Esophagus squamous epithelium (tissue), 5 donors: ENCODE results near the gene SMOC2. TPM values are rescaled to one million over a fixed set of nuclear protein-coding genes. Genes with fewer than 3 reads are reported as not detected.

ENCODE experiments used
- DNase-seq: peaks from one replicate; lab custom pipeline; 2025; lab: John Stamatoyannopoulos, UW
- H3K27ac ChIP-seq, 4 donors: fragments of 200-600 bp; sonication (generic); one replicate each; pipeline ENCODE4 v1.5.1; 2016 to 2019; ENCODE audit warnings: mild to moderate bottlenecking in 1 of 4
- H3K27me3 ChIP-seq, 4 donors: fragments of 200-600 bp; sonication (generic); 1 replicate in 3 of 4; 2 replicates in 1 of 4; pipeline versions ENCODE4 v1.5.1 to v1.6.0; 2017 to 2021; ENCODE audit warnings: antibody characterized with exemption in 1 of 4
- H3K36me3 ChIP-seq, 3 donors: fragments of 200-600 bp; sonication (generic); one replicate each; pipeline ENCODE4 v1.5.1; 2016 to 2019
- H3K4me1 ChIP-seq, 3 donors: fragments of 200-600 bp; sonication (generic); one replicate each; pipeline ENCODE4 v1.5.1; 2017 to 2019
- H3K4me3 ChIP-seq, 4 donors: fragments of 200-600 bp; sonication (generic); 1 replicate in 3 of 4; 2 replicates in 1 of 4; pipeline ENCODE4 v1.5.1; 2016 to 2019; ENCODE audit warnings: mild to moderate bottlenecking in 2 of 4, moderate library complexity in 1 of 4
- H3K9me3 ChIP-seq, 3 donors: fragments of 200-600 bp; sonication (generic); one replicate each; pipeline ENCODE4 v1.5.1; 2016 to 2019
- POLR2A ChIP-seq, 4 donors: fragments of 450-650 bp; IDR thresholded peaks; one replicate each; pipeline ENCODE4 v1.6.1; 2017; ENCODE audit warnings: antibody characterized with exemption in 4 of 4, mild to moderate bottlenecking in 4 of 4, moderate library complexity in 3 of 4
- WGBS, 2 donors: methylation state at CpG; one replicate each; pipeline ENCODE4 v1.1.5; 2018; 5-methylcytosine and 5-hydroxymethylcytosine counted together
- intact Hi-C: fragments of 100-400 bp; cut with DNase I; formaldehyde crosslinking; loops from one replicate; pipeline ENCODE4 v1.15.0; 2022
- total RNA-seq, 4 donors: library from RNA; depleted of rRNA; stranded (reverse); fragments of >200 nt; gene quantifications; one replicate each; pipeline ENCODE4 v1.1.0, GENCODE V29; 2016
- TF ChIP-seq, protein P1 (sequence below), 6 experiments: fragments of 450-650 bp in 4 of 6; fragments of 200-600 bp in 2 of 6; sonication (generic) in 2 of 6; IDR thresholded peaks; one replicate each; pipeline ENCODE4 v1.5.1; 2016 to 2019; ENCODE audit warnings: antibody characterized with exemption in 6 of 6, mild to moderate bottlenecking in 4 of 6, moderate library complexity in 4 of 6
- donor health status: DM: yes; HTN: yes; CAD: no.

The SMOC2 gene
- total RNA-seq, 4 donors from 2014 or later, result 1.9 to 35.5 (median 7.1) TPM

DNA sequence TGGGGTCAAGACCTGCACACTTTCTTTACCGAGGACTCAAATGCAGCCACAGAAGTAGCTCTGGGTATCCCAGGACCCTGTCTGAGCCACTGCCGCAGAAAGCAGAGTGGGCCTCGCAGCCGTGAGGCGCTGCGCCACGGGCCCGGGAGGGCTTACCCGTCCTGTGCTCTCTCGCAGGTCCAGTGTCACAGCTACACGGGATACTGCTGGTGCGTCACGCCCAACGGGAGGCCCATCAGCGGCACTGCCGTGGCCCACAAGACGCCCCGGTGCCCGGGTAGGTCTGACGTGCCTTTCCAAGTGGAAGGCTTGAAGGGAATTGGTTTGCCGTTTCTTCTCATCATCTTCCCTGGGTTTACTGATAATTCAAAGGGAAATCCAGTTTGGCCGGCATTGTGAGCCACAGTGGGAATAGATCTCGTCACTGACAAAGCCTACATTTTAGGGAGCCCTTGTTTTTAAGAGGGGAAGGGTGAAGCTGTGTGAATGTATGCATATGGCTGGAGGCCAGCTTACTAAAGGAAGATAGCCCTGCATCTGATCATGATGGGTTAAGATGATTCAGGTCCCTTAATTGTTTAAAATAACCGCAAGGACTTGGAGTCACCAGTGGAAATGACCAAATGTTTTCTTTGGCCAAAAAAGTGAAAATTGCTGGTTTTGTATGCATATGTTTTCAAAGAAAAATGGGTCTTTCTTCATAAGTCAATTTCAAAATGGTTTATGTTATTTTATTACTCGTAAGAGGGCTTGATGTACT is 86.6 kb downstream of the SMOC2 start:
- intact Hi-C loops, result no loop called here
- H3K36me3 ChIP-seq, result no peaks in the 10 kb centered on the region
- peaks cover 0 to 27% (median 13%) of the 10 kb centered on the region in 3 donors for H3K4me1 ChIP-seq
- H3K4me3 ChIP-seq, result no peak overlapping the region
- no peak for DNase-seq
- TF ChIP-seq POLR2A (IDR thresholded peaks at IDR 0.05), result no peak
- TF ChIP-seq, protein P1, sequence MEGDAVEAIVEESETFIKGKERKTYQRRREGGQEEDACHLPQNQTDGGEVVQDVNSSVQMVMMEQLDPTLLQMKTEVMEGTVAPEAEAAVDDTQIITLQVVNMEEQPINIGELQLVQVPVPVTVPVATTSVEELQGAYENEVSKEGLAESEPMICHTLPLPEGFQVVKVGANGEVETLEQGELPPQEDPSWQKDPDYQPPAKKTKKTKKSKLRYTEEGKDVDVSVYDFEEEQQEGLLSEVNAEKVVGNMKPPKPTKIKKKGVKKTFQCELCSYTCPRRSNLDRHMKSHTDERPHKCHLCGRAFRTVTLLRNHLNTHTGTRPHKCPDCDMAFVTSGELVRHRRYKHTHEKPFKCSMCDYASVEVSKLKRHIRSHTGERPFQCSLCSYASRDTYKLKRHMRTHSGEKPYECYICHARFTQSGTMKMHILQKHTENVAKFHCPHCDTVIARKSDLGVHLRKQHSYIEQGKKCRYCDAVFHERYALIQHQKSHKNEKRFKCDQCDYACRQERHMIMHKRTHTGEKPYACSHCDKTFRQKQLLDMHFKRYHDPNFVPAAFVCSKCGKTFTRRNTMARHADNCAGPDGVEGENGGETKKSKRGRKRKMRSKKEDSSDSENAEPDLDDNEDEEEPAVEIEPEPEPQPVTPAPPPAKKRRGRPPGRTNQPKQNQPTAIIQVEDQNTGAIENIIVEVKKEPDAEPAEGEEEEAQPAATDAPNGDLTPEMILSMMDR (IDR thresholded peaks at IDR 0.05), result no peak
- WGBS, 2 donors, result 58 to 66% methylated on average over 4 to 11 of the region's 25 CpGs
- peak overlapping the region; percentile 54 to 88 (median 76) for H3K27ac ChIP-seq
- H3K9me3 ChIP-seq, result no peaks in the 10 kb centered on the region
- H3K27me3 ChIP-seq, result no peaks in the 10 kb centered on the region

DNA sequence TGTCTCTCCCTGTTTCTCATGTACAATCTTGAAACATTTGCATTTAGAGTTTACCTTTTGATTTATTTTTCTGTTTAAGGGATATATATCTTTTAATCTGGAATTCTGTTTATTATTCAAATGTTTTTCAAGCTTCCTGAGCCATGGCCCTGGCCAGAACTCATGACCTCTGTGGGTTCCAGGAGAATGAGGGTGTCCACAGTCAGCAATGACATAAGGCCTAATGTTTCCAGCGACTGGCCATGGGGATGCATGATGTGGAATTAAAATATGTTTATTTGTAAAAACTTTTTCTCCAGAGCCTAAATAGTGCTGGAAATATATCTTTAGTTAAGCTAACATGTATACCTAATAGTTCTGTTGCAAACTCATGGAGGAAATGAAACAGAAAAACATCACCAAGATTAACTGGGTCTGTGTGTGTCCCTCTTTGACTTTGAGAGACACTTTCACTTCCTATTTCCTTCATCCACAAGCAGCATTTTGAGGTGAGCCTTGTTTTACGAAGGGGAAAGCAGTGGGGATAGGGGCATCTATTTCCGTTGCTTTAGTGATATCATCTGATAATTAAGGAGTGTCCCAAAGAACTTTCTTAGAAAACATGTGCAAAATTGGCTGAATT is 87.6 kb downstream of the SMOC2 start:
- Histone ChIP-seq H3K27ac (peak overlapping the region in 1 of 4 donors; percentile 77), H3K9me3 (no peaks in the 10 kb centered on the region), H3K36me3 (no peaks in the 10 kb centered on the region), H3K27me3 (no peaks in the 10 kb centered on the region), H3K4me1 (peaks cover 0 to 36% (median 13%) of the 10 kb centered on the region in 3 donors), H3K4me3 (no peak overlapping the region)
- intact Hi-C loops, result no loop called here
- DNase-seq, result no peak
- WGBS, 2 donors, result 66 to 90% methylated on average over 3 of the region's 3 CpGs
- no peak for TF ChIP-seq POLR2A (IDR thresholded peaks at IDR 0.05)
- TF ChIP-seq, protein P1 (IDR thresholded peaks at IDR 0.05), result no peak

DNA sequence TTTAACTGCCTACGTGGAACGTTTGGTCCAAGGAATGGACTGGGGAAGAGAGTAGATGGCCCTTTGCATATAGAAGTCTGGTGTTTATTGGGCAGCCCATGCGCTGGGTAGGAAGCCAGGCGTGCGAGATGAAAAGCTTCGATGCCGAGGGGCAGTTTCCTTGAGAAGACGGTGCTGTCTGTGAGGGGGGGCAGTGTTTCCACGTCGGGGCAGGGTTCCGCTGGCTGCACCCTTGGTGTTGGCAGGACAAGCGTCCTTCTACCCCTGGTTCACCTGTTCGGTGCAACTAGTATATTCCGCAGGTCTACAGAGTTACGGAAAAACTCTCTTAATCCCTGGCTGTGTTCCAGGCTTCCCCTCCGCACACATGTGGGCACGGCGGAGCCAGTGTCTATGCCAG is 88.2 kb downstream of the SMOC2 start:
- no peak overlapping the region for H3K27ac ChIP-seq
- no peak overlapping the region for H3K4me3 ChIP-seq
- H3K36me3 ChIP-seq, result no peaks in the 10 kb centered on the region
- intact Hi-C loops, result no loop called here
- no peak for TF ChIP-seq POLR2A (IDR thresholded peaks at IDR 0.05)
- TF ChIP-seq, protein P1 (IDR thresholded peaks at IDR 0.05), result no peak
- H3K27me3 ChIP-seq, result no peaks in the 10 kb centered on the region
- H3K4me1 ChIP-seq, result peaks cover 0 to 36% (median 13%) of the 10 kb centered on the region in 3 donors
- no peak for DNase-seq
- WGBS, 2 donors, result 86 to 93% methylated on average over 6 to 17 of the region's 18 CpGs
- H3K9me3 ChIP-seq, result no peaks in the 10 kb centered on the region

DNA sequence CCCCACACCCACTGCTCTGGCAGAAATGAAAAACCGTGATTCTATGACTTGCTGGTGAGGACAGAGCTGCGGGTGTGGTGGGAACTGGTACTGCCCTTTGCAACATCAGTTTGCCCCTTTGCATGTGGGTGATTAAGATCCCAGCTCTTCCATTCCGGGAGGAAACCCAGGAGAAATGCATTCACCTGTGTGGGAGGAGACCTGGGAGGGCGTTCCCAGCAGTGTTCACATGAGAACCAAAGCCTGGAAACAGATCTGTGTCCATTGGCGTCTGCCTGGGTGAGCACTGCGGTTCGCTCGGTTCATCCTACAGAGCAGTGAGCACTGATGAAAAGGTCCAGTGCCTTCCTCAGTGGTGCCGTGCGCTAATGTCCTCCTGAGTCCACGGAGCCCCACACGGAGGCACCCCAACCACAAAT is 89.7 kb downstream of the SMOC2 start:
- TF ChIP-seq POLR2A (IDR thresholded peaks at IDR 0.05), result no peak
- TF ChIP-seq, protein P1 (IDR thresholded peaks at IDR 0.05), result peak in 1 of 6 experiments; percentile 4
- Histone ChIP-seq H3K36me3 (no peaks in the 10 kb centered on the region), H3K4me3 (no peak overlapping the region), H3K27ac (no peak overlapping the region), H3K4me1 (peaks cover 0 to 36% (median 13%) of the 10 kb centered on the region in 3 donors), H3K9me3 (no peaks in the 10 kb centered on the region), H3K27me3 (no peaks in the 10 kb centered on the region)
- intact Hi-C loops, result no loop called here
- WGBS, 2 donors, result 71% methylated on average over 6 to 7 of the region's 12 CpGs
- no peak for DNase-seq

DNA sequence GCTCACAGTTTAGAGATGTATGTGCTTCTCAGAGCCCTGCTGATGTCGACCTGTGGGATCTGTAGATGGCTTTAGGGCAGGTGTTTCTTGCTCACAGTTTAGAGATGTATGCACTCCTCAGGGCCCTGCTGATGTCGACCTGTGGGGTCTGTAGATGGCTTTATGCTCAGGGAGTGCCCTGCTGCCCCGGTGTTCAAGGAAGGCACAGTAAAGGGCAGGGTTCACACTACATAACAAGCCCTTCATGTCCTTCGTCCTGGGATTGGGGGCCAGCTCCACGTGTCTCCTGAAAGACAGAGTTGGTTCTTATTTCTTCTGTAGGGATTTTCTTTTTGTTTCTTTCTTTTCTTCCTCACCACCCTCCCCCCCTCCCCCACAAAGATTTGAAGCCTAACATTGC is 91.1 kb downstream of the SMOC2 start:
- peaks cover 0 to 33% (median 15%) of the 10 kb centered on the region in 3 donors for H3K4me1 ChIP-seq
- WGBS, 2 donors, result 62 to 69% methylated on average over 4 to 5 of the region's 5 CpGs

More for the DNA sequence above, 91.1 kb downstream of the SMOC2 start:
- DNase-seq, result no peak
- TF ChIP-seq POLR2A (IDR thresholded peaks at IDR 0.05), result no peak
- TF ChIP-seq, protein P1 (IDR thresholded peaks at IDR 0.05), result no peak
- H3K9me3 ChIP-seq, result no peaks in the 10 kb centered on the region
- H3K4me3 ChIP-seq, result no peak overlapping the region
- H3K27me3 ChIP-seq, result no peaks in the 10 kb centered on the region
- H3K36me3 ChIP-seq, result no peaks in the 10 kb centered on the region
- peak overlapping the region in 3 of 4 donors; percentile 0 to 79 (median 66) for H3K27ac ChIP-seq
- intact Hi-C loops, result no loop called here
